NK-92 (cell line): ENCODE data around the gene DENND5A.
"Not testable (repeated sequence)": the region's sequence is repeated elsewhere in the genome, so short reads cannot be mapped to it uniquely, and the experiment has no call there.

Source experiments
- DNase-seq: peaks from one replicate; lab custom pipeline; 2025; ENCODE audit not compliant: unreplicated experiment; lab: John Stamatoyannopoulos, UW

DENND5A gene

DNA sequence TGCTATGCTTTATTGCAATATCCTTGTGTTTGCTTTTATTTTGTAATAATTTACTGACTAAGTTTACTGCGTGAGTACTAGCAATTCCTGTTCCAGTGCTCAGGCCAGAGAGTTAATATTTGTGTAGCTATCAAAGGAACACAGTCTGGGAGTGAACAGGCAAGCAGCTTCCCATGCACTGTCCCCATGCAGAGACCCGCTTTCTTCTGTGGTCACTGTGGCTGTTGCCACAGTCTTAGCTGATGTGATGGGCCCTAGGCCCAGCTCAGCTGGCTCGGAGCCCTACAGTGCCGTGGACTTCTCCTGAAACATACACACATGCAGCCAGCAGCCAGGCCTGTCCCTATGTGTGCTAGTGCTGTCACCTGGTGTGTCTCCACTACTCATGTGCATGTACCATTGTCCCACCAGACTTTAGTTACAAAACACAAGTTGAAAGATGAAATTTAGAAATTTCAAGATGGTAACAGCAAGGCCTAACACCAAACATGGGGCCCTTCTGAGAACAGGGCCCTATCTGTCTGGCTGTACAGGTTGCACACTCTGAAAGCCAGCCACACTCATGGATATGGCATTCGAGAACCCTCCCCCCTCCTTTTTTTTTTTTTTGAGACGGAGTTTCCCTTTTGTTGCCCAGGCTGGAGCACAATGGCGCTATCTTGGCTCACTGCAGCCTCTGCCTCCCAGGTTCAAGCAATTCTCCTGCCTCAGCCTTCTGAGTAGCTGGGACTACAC is 161.4 kb downstream of the DENND5A start:
- no peak for DNase-seq

DNA sequence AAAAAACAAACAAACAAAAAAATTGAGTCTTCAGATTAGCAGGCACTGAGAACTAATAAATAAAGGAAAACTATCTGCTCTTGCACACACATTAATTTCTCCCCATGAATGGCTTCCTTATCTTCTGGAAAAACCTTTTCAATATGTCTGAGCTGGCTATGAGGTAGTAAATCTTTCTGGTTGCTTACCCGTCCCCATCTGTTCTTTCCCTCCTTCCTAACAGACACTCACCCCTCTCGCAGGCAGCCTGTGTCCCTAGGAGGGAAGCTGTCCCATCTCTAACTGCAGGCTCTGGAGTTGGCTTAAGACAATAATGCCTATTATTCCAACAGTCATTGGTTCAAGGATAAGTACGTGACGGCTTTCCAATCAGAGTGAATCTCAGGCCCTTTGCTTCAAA is 165.5 kb downstream of the DENND5A start:
- DNase-seq = no peak

DNA sequence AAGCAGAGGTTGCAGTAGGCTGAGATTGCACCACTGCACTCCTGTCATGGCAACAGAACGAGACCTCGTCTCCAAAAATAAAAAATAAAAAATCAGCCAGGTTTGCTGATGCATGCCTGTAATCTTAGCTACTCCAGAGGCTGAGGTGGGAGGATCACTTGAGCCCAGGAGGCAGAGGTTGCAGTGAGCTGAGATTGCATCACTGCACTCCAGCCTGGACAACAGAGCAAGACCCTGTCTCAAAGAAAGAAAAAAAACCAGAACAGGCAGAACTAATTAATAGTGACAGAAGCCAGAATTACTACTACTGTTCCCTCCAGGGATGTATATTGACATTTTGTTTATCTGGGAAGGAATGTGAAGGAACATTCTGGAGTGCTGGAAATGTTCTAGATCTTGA is 166.7 kb downstream of the DENND5A start:
- not testable (repeated sequence) for DNase-seq

DNA sequence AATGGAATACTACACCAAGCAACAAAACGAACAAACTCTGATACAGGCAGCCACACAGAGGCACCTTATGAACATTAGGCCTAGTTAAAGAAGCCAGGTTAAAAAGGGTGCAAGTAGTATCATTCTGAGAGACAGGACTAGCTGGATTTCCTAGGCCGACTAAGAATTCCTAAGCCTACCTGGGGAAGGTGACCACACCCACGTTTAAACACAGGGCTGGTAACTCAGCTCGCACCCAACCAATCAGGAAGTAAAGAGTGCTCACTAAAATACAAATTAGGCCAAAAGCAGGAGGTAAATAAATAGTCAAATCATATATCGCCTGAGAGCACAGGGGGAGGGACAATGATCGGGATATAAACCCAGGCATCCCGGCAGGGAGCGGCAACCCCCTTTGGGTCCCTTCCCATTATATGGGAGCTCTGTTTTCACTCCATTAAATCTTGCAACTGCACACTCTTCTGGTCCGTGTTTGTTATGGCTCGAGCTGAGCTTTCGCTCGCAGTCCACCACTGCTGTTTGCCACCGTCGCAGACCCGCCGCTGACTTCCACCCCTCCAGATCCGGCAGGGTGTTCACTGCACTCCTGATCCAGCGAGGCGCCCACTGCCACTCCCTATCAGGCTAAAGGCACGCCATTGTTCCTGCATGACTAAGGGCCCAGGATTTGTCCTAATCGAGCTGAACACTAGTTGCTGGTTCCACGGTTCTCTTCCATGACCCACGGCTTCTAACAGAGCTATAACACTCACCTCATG is 167.8 kb downstream of the DENND5A start:
- not testable (repeated sequence) for DNase-seq

DNA sequence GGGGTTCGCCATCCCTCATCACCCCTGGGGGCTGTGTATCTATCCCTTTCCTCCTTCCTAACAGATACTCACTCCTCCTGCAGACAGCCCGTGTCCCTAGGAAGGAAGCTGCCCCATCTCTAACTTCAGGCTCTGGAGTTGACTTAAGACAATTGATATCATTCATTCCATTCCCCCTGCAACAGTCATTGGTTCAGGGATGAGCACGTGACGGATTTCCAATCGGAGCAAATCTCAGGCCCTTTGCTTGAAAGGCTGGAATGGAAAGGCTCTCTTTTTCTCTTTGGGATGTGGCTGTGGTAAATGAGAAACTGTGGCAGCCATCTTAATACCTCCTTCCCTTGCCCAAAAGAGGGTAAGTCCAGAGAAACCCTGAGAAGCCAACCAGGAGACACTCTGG is 168.7 kb downstream of the DENND5A start:
- no peak for DNase-seq

- DNase-seq = no peak
Observed at GRCh38 chr11:9095421-9095820, 169.7 kb downstream of the DENND5A start.

GRCh38 chr11:9094420-9094819 is 170.7 kb downstream of the DENND5A start:
- no peak for DNase-seq

DNA sequence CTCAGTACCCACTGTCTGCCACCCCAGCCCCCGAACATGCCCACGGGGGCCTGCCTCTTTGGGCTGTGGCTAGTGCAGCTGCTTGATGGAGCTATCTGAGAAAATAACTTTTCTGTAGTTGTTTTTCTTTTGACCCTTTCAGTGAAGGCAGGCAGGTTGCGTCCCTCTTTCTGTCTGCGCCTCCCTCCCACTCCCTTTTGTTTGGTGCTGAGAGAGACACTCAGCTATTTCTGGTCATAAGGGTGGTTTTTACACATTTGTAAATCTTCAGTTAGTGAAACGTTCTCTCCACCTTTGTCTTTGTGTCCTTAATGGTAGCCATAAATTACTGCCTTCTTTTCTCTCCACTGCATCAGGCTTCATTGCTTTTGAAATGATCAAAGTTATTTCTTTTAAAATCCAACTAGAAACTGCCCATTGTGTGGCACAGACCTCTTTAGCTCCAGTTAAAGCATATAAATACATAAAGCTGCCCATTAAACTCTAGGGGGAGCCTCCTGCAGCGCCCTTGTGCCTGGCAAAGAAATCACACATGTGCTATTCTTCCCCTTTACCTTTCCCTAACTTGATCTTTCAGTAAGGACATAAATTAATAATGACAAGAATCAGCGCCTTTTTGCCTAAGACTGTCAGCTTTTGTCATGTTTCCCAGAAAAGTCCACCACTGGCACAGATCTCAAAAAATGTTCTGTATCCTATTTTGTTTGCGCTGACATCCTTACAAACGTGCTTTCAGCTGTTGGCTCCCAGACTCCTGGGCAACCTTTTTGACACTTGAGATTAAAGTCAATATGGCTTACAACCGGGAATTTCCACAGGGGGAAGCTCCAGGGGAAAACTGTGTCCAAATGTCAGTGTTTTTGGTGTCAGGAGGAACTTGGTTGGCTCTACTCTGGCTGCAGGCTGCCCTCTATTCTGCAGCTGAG is 172.0 kb downstream of the DENND5A start:
- no peak for DNase-seq

DNA sequence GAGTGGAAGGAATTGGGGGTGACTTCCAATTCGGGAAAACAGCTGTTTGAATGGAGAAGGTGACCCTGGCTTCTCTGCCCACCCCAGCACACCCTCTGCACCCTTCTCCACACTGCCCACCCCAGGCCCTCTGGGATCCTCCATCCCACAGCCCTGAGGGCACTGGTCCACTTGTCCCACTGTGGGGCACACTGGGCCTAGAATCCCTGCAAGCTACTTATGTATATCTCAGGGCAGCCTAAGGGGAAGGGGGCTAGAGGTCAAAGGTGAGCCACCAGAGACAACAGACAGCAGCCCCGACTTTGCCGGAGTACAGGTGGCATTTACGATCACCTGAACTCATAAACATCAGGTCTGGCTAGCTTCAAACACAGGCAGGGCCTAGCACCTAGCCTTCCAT is 173.1 kb downstream of the DENND5A start:
- DNase-seq = no peak

DNA sequence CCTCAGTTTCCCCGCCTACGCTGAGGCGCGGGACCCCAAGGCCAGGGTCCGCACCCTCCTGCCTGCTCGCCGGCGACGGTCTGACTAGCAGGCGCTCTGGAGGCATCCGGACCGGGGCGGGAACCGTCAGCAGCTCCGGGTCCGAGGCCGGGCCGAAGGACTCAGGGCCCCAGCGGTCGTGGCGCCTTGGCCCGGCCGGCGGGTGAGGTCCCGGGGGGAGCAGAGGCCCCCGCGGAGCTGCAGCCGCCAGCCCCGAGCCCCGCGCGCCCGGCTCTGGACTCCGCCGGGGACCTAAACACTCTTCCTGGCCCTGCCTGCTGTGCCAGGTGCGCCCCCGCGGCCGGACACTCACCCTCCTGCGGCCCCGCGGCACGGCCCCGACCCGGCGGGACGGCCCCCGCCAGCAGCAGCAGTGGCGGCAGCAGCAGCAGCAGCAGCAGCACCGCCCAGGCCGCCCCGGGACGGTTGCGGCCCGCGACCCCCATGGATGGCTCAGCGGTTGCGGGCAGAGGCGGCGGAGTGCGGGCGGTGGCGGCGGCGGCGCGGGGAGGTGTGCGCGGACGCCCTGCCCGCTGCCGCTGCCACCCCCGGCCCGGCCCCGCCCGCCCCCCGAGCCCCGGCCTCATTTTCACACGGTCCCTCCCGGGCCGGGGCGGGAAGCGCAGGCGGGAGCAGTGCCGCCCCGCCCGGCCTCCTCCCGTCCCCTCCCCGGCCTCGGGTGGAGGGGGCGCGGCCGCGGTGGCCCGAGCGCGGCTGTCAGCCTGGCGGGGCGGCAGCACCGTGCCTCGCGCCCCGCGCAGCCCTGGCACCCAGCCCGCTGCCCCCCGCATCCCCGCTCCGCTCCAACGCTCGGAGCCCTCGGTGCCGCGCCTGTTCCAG is 173.9 kb downstream of the DENND5A start, which contains the start of gene SCUBE2:
Gene SCUBE2, minus strand, starts transcription at position 556 of the 879 bp plus-strand sequence. Its CDS starts 71 bp downstream, at position 485.
- DNase-seq = no peak

GRCh38 chr11:9090488-9091043 is 174.6 kb downstream of the DENND5A start:
- DNase-seq = no peak

GRCh38 chr11:9089636-9090035 is 175.5 kb downstream of the DENND5A start:
- no peak for DNase-seq

GRCh38 chr11:9089061-9089460 is 176.1 kb downstream of the DENND5A start:
- DNase-seq = no peak
